NT2/D1 (cell line): ENCODE results near the gene WFS1.

Source experiments
- SUZ12 ChIP-seq: IDR thresholded peaks from 2 replicates; pipeline ENCODE4 v1.6.1; 2011; ENCODE audit not compliant: insufficient read length, insufficient read depth; ENCODE audit errors: extremely low read depth
- YY1 ChIP-seq: IDR thresholded peaks from 2 replicates; pipeline ENCODE4 v1.6.1; 2011; ENCODE audit not compliant: insufficient read length, insufficient read depth

DNA sequence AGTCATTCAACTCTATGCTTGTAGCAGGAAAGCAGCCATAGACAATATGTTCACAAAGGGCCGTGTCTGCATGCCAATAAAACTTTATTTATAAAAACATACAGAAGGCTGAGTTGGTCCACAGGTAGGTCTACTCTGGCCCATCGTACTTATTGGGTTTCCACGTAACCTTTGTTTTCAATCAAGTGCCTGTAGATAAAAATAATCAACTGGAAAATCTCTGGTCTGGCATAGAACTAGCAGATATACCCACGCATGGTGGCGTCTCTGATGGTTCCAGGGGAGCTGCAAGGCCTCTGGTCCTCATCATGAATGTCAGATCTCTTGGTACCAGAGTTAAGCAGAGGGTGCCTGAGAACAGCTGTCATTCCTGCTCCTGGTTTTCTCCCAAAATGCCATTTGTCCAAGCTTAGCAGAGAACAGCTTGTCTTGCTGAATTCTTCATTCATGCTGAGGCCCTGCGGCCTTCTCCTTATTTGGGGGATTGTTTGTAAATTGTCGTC lies 37.9 kb upstream of the WFS1 start:
- TF ChIP-seq YY1 = no peak
- no peak for TF ChIP-seq SUZ12
